ENCODE data around the gene FAT2. TPM values are rescaled to one million over a fixed set of nuclear protein-coding genes. Genes with fewer than 3 reads are reported as not detected.
"Not testable (repeated sequence)": the region's sequence is repeated elsewhere in the genome, so short reads cannot be mapped to it uniquely, and the experiment has no call there.

The FAT2 gene
- total and polyA plus RNA-seq, 4 experiments from 2014 or later, result not detected

DNA sequence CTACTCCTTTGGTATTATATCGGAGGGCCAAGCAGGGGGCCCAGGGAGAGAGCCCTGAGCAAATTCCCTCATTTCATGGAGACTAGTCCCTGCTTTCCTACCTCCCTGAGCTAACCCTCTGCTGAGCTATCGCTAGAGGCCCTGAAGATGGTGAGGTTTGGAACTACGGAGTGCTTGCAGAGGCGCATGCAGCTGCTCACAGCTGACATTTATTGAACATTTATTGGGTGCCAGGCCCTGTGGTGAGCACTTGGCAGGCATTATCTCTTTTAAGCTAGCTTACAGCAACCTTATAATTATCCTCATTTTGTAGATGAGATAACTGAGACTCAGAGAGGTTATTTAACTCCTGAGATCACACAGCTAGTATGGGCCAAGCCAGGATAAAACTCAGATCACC, 9.8 kb downstream of the FAT2 start:
- peaks cover 0 to 3% of the 10 kb centered on the region in 2 donors for H3K27me3 Mint-ChIP-seq
- no peak for DNase-seq
- Histone ChIP-seq H3K4me1 (ENCODE audit: insufficient read depth, low read length) (no peaks in the 10 kb centered on the region), H3K9me3 (ENCODE audit: control insufficient read depth in 1 of 2, low read length in 2 of 2) (no peaks in the 10 kb centered on the region), H3K27ac (ENCODE audit: low read depth, low read length) (no peak overlapping the region), H3K27me3 (ENCODE audit: insufficient read depth, low read length) (no peaks in the 10 kb centered on the region), H3K4me3 (ENCODE audit: low read length in 2 of 2) (no peak overlapping the region), H3K36me3 (ENCODE audit: insufficient read depth, low read length) (no peaks in the 10 kb centered on the region)
- H3K36me3 Mint-ChIP-seq, result no peaks in the 10 kb centered on the region
- no peak overlapping the region for H3K4me3 Mint-ChIP-seq
- intact Hi-C loops (cut with micrococcal nuclease), result no loop called here
- H3K9me3 Mint-ChIP-seq, result no peaks in the 10 kb centered on the region
- ChIA-PET CTCF (ENCODE audit: partially characterized antibody) (no interaction called here), POLR2A (ENCODE audit: partially characterized antibody) (no interaction called here)
- H3K4me1 Mint-ChIP-seq, result peaks cover 4 to 14% (median 9%) of the 10 kb centered on the region in 4 donors
- H3K27ac Mint-ChIP-seq, result no peak overlapping the region

DNA sequence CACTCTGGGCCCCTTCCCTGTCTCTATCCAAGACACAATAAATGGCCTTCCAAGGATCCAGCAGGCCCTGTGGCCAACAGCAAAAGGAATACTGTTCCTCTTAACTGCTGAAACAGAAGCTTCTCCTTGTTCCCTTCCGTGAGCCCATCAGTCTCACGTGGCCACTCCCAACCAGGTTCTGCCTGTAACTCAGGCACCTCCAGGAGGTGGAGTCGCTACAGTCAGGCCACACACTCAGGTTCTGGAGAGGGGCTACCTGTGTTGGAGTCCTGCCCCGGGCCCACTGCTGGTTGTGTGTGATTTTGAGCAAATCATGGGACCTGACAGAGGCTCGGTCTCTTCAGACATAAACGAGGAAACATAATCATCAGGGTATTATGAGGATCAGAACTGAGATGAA, 10.3 kb downstream of the FAT2 start:
- Mint-ChIP-seq H3K9me3 (no peaks in the 10 kb centered on the region), H3K4me1 (peaks cover 4 to 14% (median 9%) of the 10 kb centered on the region in 4 donors), H3K36me3 (no peaks in the 10 kb centered on the region), H3K27me3 (peaks cover 0 to 3% of the 10 kb centered on the region in 2 donors), H3K27ac (no peak overlapping the region), H3K4me3 (no peak overlapping the region)
- CTCF ChIA-PET (ENCODE audit: partially characterized antibody), result no interaction called here
- Histone ChIP-seq H3K4me1 (ENCODE audit: insufficient read depth, low read length) (no peaks in the 10 kb centered on the region), H3K4me3 (ENCODE audit: low read length in 2 of 2) (no peak overlapping the region), H3K36me3 (ENCODE audit: insufficient read depth, low read length) (no peaks in the 10 kb centered on the region), H3K27ac (ENCODE audit: low read depth, low read length) (no peak overlapping the region), H3K9me3 (ENCODE audit: control insufficient read depth in 1 of 2, low read length in 2 of 2) (no peaks in the 10 kb centered on the region), H3K27me3 (ENCODE audit: insufficient read depth, low read length) (no peaks in the 10 kb centered on the region)
- no peak for DNase-seq
- POLR2A ChIA-PET (ENCODE audit: partially characterized antibody), result no interaction called here
- intact Hi-C loops (cut with micrococcal nuclease), result no loop called here

DNA sequence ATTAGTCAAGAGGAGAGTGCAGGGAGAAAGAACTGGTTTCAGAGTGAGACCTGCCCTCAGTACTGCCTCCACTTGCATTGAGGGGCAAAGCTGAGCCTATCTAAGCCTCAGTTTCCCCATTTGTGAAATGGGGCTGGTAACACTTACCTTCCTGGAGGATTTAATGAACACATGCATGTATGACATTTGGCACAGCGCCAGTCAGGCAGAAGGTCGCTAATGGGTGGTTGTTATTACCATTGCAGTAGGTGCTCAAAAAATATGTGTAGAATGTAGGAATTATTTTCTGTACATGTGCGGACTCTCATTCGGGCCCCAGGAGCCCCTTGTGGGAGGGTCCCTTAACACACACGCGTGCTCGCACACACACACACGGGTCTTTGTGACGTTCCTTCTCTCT, 10.9 kb downstream of the FAT2 start:
- peaks cover 0 to 3% of the 10 kb centered on the region in 2 donors for H3K27me3 Mint-ChIP-seq
- H3K4me1 Mint-ChIP-seq, result peaks cover 4 to 14% (median 9%) of the 10 kb centered on the region in 4 donors
- Histone ChIP-seq H3K4me3 (ENCODE audit: low read length in 2 of 2) (no peak overlapping the region), H3K4me1 (ENCODE audit: insufficient read depth, low read length) (no peaks in the 10 kb centered on the region), H3K36me3 (ENCODE audit: insufficient read depth, low read length) (no peaks in the 10 kb centered on the region), H3K9me3 (ENCODE audit: control insufficient read depth in 1 of 2, low read length in 2 of 2) (no peaks in the 10 kb centered on the region), H3K27me3 (ENCODE audit: insufficient read depth, low read length) (no peaks in the 10 kb centered on the region), H3K27ac (ENCODE audit: low read depth, low read length) (no peak overlapping the region)
- ChIA-PET CTCF (ENCODE audit: partially characterized antibody) (no interaction called here), POLR2A (ENCODE audit: partially characterized antibody) (no interaction called here)
- H3K27ac Mint-ChIP-seq, result no peak overlapping the region
- no peaks in the 10 kb centered on the region for H3K9me3 Mint-ChIP-seq
- no peaks in the 10 kb centered on the region for H3K36me3 Mint-ChIP-seq
- intact Hi-C loops (cut with micrococcal nuclease), result no loop called here
- DNase-seq, result no peak
- no peak overlapping the region for H3K4me3 Mint-ChIP-seq

DNA sequence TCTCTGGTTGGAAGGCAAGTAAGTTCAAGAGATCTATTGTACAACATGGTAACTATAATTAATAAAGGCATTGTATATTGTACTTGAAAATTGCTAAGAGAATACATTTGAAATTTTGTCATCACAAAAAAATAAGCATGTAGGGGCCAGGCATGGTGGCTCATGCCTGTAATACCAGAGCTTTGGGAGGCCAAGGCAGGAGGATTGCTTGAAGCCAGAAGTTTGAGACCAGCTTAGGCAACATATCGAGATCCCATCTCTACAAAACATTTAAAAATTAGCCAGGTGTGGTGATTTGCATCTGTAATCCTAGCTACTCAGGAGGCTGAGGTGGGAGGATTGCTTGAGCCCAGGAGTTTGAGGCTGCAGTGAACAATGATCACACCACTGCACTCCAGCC, 12.0 kb downstream of the FAT2 start:
- not testable (repeated sequence) for H3K27ac Mint-ChIP-seq

DNA sequence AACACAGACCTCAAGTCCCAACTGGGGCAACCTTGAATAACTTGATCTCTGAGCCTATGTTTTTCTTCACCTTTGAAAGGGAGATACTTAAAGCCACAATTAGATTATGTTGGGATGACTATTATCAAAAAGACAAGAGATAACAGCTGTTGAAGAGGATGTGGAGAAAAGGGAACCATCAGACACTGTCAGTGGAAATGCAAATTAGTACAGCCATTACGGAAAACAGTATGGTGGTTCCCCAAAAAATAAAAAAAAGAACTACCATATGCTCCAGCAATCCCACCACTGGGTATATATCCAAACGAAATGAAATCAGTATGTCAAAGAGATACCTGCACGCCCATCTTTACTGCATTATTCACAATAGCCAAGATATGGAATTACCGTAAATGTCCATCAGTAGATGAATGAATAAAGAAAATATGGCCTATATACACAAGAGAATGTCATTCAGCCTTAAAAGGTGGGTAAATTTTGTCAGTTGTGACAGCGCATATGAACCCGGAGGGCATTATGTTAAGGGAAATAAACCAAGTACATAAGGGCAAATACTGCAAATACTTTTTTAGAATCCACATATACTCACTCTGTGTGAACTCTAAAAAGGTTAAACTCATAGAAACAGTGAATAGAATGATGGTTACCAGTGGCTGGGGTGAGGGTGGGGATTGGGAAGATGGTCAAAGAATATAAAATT, 12.7 kb downstream of the FAT2 start:
- H3K36me3 ChIP-seq (ENCODE audit: insufficient read depth, low read length), result no peaks in the 10 kb centered on the region
- Mint-ChIP-seq H3K9me3 (no peaks in the 10 kb centered on the region), H3K4me1 (peaks cover 4 to 14% (median 9%) of the 10 kb centered on the region in 4 donors), H3K27ac (no peak overlapping the region), H3K4me3 (no peak overlapping the region), H3K36me3 (no peaks in the 10 kb centered on the region), H3K27me3 (peaks cover 0 to 2% of the 10 kb centered on the region in 2 donors)
- ChIA-PET CTCF (ENCODE audit: partially characterized antibody) (no interaction called here), POLR2A (ENCODE audit: partially characterized antibody) (no interaction called here)
- intact Hi-C loops (cut with micrococcal nuclease), result no loop called here
- no peak for DNase-seq
- no peaks in the 10 kb centered on the region for H3K9me3 ChIP-seq (ENCODE audit: control insufficient read depth in 1 of 2, low read length in 2 of 2)
- no peak overlapping the region for H3K27ac ChIP-seq (ENCODE audit: low read depth, low read length)
- H3K4me3 ChIP-seq (ENCODE audit: low read length in 2 of 2), result no peak overlapping the region
- H3K27me3 ChIP-seq (ENCODE audit: insufficient read depth, low read length), result no peaks in the 10 kb centered on the region
- H3K4me1 ChIP-seq (ENCODE audit: insufficient read depth, low read length), result no peaks in the 10 kb centered on the region

More for the DNA sequence above, 12.0 kb downstream of the FAT2 start:
- H3K9me3 ChIP-seq (ENCODE audit: control insufficient read depth in 1 of 2, low read length in 2 of 2); H3K27me3 ChIP-seq (ENCODE audit: insufficient read depth, low read length); H3K36me3 ChIP-seq (ENCODE audit: insufficient read depth, low read length); H3K9me3 Mint-ChIP-seq; H3K36me3 Mint-ChIP-seq; H3K4me3 ChIP-seq (ENCODE audit: low read length in 2 of 2); H3K4me3 Mint-ChIP-seq; H3K27me3 Mint-ChIP-seq; intact Hi-C loops (cut with micrococcal nuclease); H3K27ac ChIP-seq (ENCODE audit: low read depth, low read length); CTCF ChIA-PET (ENCODE audit: partially characterized antibody); DNase-seq; H3K4me1 ChIP-seq (ENCODE audit: insufficient read depth, low read length); POLR2A ChIA-PET (ENCODE audit: partially characterized antibody): not testable (repeated sequence)
- peaks cover 4 to 14% (median 9%) of the 10 kb centered on the region in 4 donors for H3K4me1 Mint-ChIP-seq

DNA sequence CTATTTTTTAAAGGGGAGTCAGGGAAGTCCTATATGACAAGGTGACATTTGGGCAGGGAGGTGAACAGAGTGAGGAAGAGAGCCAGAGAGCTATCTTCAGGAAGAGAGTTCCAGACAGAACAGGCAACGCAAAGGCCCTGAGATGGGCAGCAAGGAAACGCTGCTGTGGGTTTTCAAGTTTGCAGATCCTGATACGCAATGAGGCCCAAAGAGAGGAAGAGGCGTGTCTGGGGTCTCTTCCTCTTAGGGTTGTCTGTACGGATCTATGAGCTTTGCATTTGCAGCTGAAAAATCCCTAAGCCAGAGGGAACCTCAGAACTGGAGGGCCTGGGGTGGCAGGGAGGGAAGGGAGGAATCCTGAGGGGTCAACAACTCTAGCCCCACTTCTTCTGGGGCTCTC, 13.6 kb downstream of the FAT2 start:
- peaks cover 0 to 3% of the 10 kb centered on the region in 2 donors for H3K27me3 Mint-ChIP-seq
- Histone ChIP-seq H3K4me3 (ENCODE audit: low read length in 2 of 2) (no peak overlapping the region), H3K27me3 (ENCODE audit: insufficient read depth, low read length) (no peaks in the 10 kb centered on the region), H3K9me3 (ENCODE audit: control insufficient read depth in 1 of 2, low read length in 2 of 2) (no peaks in the 10 kb centered on the region), H3K36me3 (ENCODE audit: insufficient read depth, low read length) (no peaks in the 10 kb centered on the region), H3K27ac (ENCODE audit: low read depth, low read length) (no peak overlapping the region), H3K4me1 (ENCODE audit: insufficient read depth, low read length) (no peaks in the 10 kb centered on the region)
- peak overlapping the region in 3 of 7 donors; percentile 5 to 53 (median 44) for H3K27ac Mint-ChIP-seq
- CTCF ChIA-PET (ENCODE audit: partially characterized antibody), result interaction anchor here (1.0 kb wide), 1 partner anchor 11 kb away, joined by 3 read pairs; no protein-coding TSS in a partner anchor
- H3K9me3 Mint-ChIP-seq, result no peaks in the 10 kb centered on the region
- H3K4me3 Mint-ChIP-seq, result peak overlapping the region in 3 of 8 donors; percentile 1 to 41 (median 6)
- peaks cover 4 to 14% (median 9%) of the 10 kb centered on the region in 4 donors for H3K4me1 Mint-ChIP-seq
- POLR2A ChIA-PET (ENCODE audit: partially characterized antibody), result no interaction called here
- intact Hi-C loops (cut with micrococcal nuclease), result no loop called here
- no peak for DNase-seq
- no peaks in the 10 kb centered on the region for H3K36me3 Mint-ChIP-seq

DNA sequence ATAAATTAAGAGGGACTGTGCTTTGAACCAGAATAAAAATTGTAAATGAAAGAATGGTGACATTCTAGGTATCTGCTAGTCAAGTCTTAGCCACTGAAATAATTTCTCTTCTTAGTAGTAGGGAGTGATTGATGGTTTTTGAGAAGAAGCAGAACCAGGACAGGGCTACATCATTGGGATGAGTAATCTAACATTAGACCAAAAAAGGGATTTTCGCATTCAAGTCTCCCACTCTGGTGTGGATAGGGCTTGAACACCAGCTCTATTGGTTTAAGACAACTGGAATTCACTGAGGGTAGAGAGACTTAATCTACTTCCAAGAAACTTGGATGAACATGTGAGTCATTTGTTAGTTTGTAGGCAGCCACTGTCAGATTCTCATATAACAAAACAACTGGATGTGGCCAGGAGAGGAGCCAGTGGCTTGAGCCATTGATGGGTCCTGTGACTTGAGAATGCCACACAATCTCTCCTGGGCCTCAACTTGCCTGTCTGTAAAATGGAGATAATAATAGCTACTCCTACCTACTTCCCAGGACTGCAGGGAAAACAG, 16.6 kb downstream of the FAT2 start:
- intact Hi-C loops (cut with micrococcal nuclease), result no loop called here
- Mint-ChIP-seq H3K4me3 (no peak overlapping the region), H3K9me3 (no peaks in the 10 kb centered on the region), H3K36me3 (no peaks in the 10 kb centered on the region), H3K27ac (no peak overlapping the region), H3K27me3 (peaks cover 0 to 3% of the 10 kb centered on the region in 2 donors), H3K4me1 (peaks cover 4 to 14% (median 9%) of the 10 kb centered on the region in 4 donors)
- ChIA-PET CTCF (ENCODE audit: partially characterized antibody) (no interaction called here), POLR2A (ENCODE audit: partially characterized antibody) (no interaction called here)
- Histone ChIP-seq H3K27ac (ENCODE audit: low read depth, low read length) (no peak overlapping the region), H3K9me3 (ENCODE audit: control insufficient read depth in 1 of 2, low read length in 2 of 2) (no peaks in the 10 kb centered on the region), H3K27me3 (ENCODE audit: insufficient read depth, low read length) (no peaks in the 10 kb centered on the region), H3K36me3 (ENCODE audit: insufficient read depth, low read length) (no peaks in the 10 kb centered on the region), H3K4me3 (ENCODE audit: low read length in 2 of 2) (no peak overlapping the region), H3K4me1 (ENCODE audit: insufficient read depth, low read length) (no peaks in the 10 kb centered on the region)
- no peak for DNase-seq
